Tibial nerve (tissue), 4 donors: Measurements from ENCODE around the gene NUP62. TPM values are rescaled to one million over a fixed set of nuclear protein-coding genes. Genes with fewer than 3 reads are reported as not detected.
A peak's percentile ranks its signal among the peaks of the same experiment; 100 is the strongest.

ENCODE experiments used
- DNase-seq, 2 donors: peaks; one replicate each; pipeline ENCODE4 v3.0.0-alpha.2; 2019; ENCODE audit warnings: low spot score in 2 of 2
- H3K27ac ChIP-seq, 4 donors: fragments of 200-600 bp; sonication (generic) in 3 of 4; one replicate each; pipeline ENCODE4 v1.5.1; 2017 to 2019; ENCODE audit warnings: mild to moderate bottlenecking in 1 of 4
- H3K27me3 ChIP-seq, 2 donors: fragments of 200-600 bp; sonication (generic) in 1 of 2; one replicate each; pipeline versions ENCODE4 v1.5.1 to v1.6.0; 2017 to 2019
- H3K36me3 ChIP-seq, 3 donors: fragments of 200-600 bp; sonication (generic); one replicate each; pipeline ENCODE4 v1.5.1; 2018 to 2019
- H3K4me1 ChIP-seq, 4 donors: fragments of 200-600 bp; sonication (generic) in 3 of 4; one replicate each; pipeline ENCODE4 v1.5.1; 2017 to 2019
- H3K4me3 ChIP-seq, 4 donors: fragments of 200-600 bp; sonication (generic) in 3 of 4; one replicate each; pipeline ENCODE4 v1.5.1; 2017 to 2019; ENCODE audit warnings: mild to moderate bottlenecking in 1 of 4, moderate library complexity in 1 of 4
- H3K9me3 ChIP-seq, 4 donors: fragments of 200-600 bp; sonication (generic) in 3 of 4; one replicate each; pipeline ENCODE4 v1.5.1; 2017 to 2019
- CTCF ChIP-seq, 5 experiments: fragments of 200-600 bp in 3 of 5; fragments of 450-650 bp in 2 of 5; sonication (generic) in 3 of 5; IDR thresholded peaks; one replicate each; pipeline ENCODE4 v1.5.1; 2016 to 2019; ENCODE audit warnings: antibody characterized with exemption in 5 of 5, mild to moderate bottlenecking in 3 of 5, moderate library complexity in 2 of 5
- EP300 ChIP-seq, 2 donors: sonication (generic); formaldehyde crosslinking; IDR thresholded peaks; one replicate each; pipeline ENCODE4 v1.6.1; 2017; ENCODE audit warnings: antibody characterized with exemption in 2 of 2, mild to moderate bottlenecking in 1 of 2
- POLR2A ChIP-seq, 2 donors: fragments of 450-650 bp; IDR thresholded peaks; one replicate each; pipeline ENCODE4 v1.6.1; 2017; ENCODE audit warnings: antibody characterized with exemption in 2 of 2, mild to moderate bottlenecking in 2 of 2, moderate library complexity in 2 of 2
- WGBS, 2 donors: methylation state at CpG; one replicate each; pipeline ENCODE4 v1.1.5; 2018; 5-methylcytosine and 5-hydroxymethylcytosine counted together
- total RNA-seq, 4 donors: library from RNA; depleted of rRNA; stranded (reverse); fragments of >200 nt; gene quantifications; one replicate each; pipeline ENCODE4 v1.1.0, GENCODE V29; 2016

NUP62 gene
- total RNA-seq, 4 donors from 2014 or later, result 32.8 to 43.5 (median 38.7) TPM

DNA sequence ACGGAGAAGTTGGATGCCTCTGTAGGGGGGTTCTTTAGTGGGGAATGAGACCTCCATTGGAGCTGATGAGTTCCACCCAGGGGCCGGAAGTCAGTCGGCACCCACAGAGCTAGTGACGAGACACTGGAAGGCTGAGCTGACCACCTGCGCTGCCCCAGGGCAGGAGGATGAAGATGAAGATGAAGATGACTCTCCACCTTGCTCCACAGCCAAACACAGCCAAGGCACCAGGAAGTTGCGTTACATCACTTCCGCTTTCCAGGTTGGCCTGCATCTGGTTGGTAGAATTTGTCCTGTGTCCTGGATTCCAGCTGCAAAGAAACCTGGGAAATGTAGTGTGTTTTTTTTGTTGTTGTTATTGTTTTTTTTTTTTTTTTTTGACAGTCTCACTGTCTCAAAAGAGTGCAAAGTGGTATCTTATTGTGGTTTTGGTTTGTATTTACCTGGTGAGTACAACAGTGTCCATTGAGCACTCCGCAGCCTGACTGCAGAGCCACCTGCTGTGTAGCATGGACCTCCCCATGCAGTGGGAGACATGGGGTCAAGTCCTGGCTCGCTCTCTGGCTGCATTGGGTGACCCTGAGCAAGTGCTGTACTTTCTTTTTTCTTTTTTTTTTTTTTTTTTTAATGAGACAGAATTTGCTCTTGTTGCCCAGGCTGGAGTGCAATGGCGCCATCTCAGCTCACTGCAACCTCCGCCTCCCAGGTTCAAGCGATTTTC lies 49.9 kb downstream of the NUP62 start:
- WGBS, 2 donors, result 92 to 97% methylated on average over 12 of the region's 12 CpGs
- Histone ChIP-seq H3K27me3 (no peaks in the 10 kb centered on the region), H3K36me3 (peaks cover 20 to 61% (median 38%) of the 10 kb centered on the region in 3 donors), H3K9me3 (peaks cover 0 to 5% (median 0%) of the 10 kb centered on the region in 4 donors), H3K4me1 (peaks cover 0 to 39% (median 15%) of the 10 kb centered on the region in 4 donors), H3K4me3 (no peak overlapping the region), H3K27ac (peak overlapping the region in 2 of 4 donors; percentile 98 to 100)
- no peak for DNase-seq
- TF ChIP-seq CTCF (IDR thresholded peaks at IDR 0.05), result no peak
- no peak for TF ChIP-seq POLR2A (IDR thresholded peaks at IDR 0.05)
- TF ChIP-seq EP300 (IDR thresholded peaks at IDR 0.05), result no peak

DNA sequence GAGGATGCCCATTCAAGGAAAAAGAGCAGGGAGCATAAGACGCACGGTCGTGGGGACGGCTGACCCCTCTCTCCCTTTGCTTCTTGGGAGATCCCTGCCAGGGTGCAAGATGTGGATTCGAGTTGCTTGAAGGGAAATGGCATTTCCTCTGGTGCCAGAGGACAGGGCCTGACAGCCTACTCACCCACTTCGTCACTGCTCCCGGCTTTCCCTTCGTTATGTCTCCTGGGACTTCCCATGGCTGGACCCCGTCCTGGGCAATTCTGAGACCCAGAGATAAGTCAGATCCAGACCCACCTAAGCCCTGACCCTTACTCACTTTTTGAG lies 50.6 kb downstream of the NUP62 start:
- peak overlapping the region in 3 of 4 donors; percentile 65 to 88 (median 81) for H3K4me3 ChIP-seq
- TF ChIP-seq EP300 (IDR thresholded peaks at IDR 0.05) (no peak), POLR2A (IDR thresholded peaks at IDR 0.05) (no peak), CTCF (IDR thresholded peaks at IDR 0.05) (no peak)
- peaks cover 17 to 59% (median 31%) of the 10 kb centered on the region in 3 donors for H3K36me3 ChIP-seq
- WGBS, 2 donors, result 70 to 74% methylated on average over 9 of the region's 9 CpGs
- peaks cover 0 to 44% (median 15%) of the 10 kb centered on the region in 4 donors for H3K4me1 ChIP-seq
- peaks cover 0 to 5% (median 0%) of the 10 kb centered on the region in 4 donors for H3K9me3 ChIP-seq
- H3K27ac ChIP-seq, result peak overlapping the region; percentile 97 to 100 (median 98)
- DNase-seq, result no peak
- H3K27me3 ChIP-seq, result no peaks in the 10 kb centered on the region

- H3K27me3 ChIP-seq, result no peaks in the 10 kb centered on the region
- peaks cover 0 to 5% (median 0%) of the 10 kb centered on the region in 4 donors for H3K9me3 ChIP-seq
- H3K4me1 ChIP-seq, result peaks cover 0 to 46% (median 15%) of the 10 kb centered on the region in 4 donors
- no peak for TF ChIP-seq CTCF (IDR thresholded peaks at IDR 0.05)
- no peak for TF ChIP-seq EP300 (IDR thresholded peaks at IDR 0.05)
- TF ChIP-seq POLR2A (IDR thresholded peaks at IDR 0.05), result no peak
- H3K36me3 ChIP-seq, result peaks cover 17 to 58% (median 25%) of the 10 kb centered on the region in 3 donors
- 6 to 11% methylated on average over 25 to 37 of the region's 41 CpGs for WGBS, 2 donors
- peak overlapping the region; percentile 65 to 88 (median 80) for H3K4me3 ChIP-seq
- peak; percentile 97 to 98 for DNase-seq
- H3K27ac ChIP-seq, result peak overlapping the region; percentile 97 to 100 (median 98)
Observed at GRCh38 chr19:49877879-49878743, 51.2 kb downstream of the NUP62 start.

- no peaks in the 10 kb centered on the region for H3K27me3 ChIP-seq
- H3K4me1 ChIP-seq, result peaks cover 0 to 55% (median 15%) of the 10 kb centered on the region in 4 donors
- peak; percentile 97 to 98 for DNase-seq
- 0% methylated on average over 50 to 51 of the region's 61 CpGs for WGBS, 2 donors
- peaks cover 12 to 58% (median 17%) of the 10 kb centered on the region in 3 donors for H3K36me3 ChIP-seq
- peak in 2 of 5 experiments; percentile 31 for TF ChIP-seq CTCF (IDR thresholded peaks at IDR 0.05)
- peak; percentile 96 to 98 for TF ChIP-seq EP300 (IDR thresholded peaks at IDR 0.05)
- peak; percentile 78 to 97 for TF ChIP-seq POLR2A (IDR thresholded peaks at IDR 0.05)
- H3K9me3 ChIP-seq, result no peaks in the 10 kb centered on the region
- peak within 1 kb of the TSS; percentile 97 to 100 (median 98) for H3K27ac ChIP-seq
- H3K4me3 ChIP-seq, result peak within 1 kb of the TSS; percentile 78 to 88 (median 80)
Observed at GRCh38 chr19:49877020-49877878, 52.1 kb downstream of the NUP62 start, which contains the start of the genes AKT1S1 and TBC1D17. TSS of gene AKT1S1 (minus strand) at chr19:49877355. CDS start at chr19:49873295, 4,060 bp downstream. TSS of gene TBC1D17 (plus strand) at chr19:49877702. CDS start at chr19:49877724, 22 bp downstream.
